ENCODE data around the gene LRP4.

DNA sequence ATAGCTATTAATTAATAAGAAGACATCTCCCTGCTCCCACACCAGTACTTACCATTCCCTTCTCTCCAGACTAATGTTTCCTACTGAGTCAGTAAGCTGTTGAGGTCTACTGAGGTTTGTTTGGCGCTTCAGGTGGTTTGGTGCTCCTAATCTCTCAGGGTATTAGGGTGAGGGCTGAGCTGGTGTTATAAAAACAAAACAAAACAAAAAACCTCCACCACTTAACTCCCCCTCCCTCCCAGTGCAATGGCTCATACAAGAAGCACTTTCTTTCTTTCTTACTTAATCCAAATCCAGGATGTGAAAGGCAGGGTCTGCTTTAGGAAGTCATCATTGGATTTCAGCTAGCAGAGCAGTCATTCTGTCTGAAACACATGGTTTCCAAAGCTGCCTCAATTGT is 33.5 kb upstream of the LRP4 start:
- no peak for TF ChIP-seq POLR2A (IDR thresholded peaks at IDR 0.05)
- TF ChIP-seq, protein P1, sequence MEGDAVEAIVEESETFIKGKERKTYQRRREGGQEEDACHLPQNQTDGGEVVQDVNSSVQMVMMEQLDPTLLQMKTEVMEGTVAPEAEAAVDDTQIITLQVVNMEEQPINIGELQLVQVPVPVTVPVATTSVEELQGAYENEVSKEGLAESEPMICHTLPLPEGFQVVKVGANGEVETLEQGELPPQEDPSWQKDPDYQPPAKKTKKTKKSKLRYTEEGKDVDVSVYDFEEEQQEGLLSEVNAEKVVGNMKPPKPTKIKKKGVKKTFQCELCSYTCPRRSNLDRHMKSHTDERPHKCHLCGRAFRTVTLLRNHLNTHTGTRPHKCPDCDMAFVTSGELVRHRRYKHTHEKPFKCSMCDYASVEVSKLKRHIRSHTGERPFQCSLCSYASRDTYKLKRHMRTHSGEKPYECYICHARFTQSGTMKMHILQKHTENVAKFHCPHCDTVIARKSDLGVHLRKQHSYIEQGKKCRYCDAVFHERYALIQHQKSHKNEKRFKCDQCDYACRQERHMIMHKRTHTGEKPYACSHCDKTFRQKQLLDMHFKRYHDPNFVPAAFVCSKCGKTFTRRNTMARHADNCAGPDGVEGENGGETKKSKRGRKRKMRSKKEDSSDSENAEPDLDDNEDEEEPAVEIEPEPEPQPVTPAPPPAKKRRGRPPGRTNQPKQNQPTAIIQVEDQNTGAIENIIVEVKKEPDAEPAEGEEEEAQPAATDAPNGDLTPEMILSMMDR (IDR thresholded peaks at IDR 0.05) = no peak
